IPS-18a (cell line): ENCODE data around the gene TMEM222.

Source experiments
- H3K27ac ChIP-seq: one replicate; pipeline ENCODE4 v1.5.1; 2013; ENCODE audit warnings: low read length
- H3K27me3 ChIP-seq: one replicate; pipeline ENCODE4 v1.6.1; 2013; ENCODE audit warnings: mild to moderate bottlenecking, low read length; ENCODE audit not compliant: control insufficient read depth, insufficient read depth
- H3K36me3 ChIP-seq: one replicate; pipeline ENCODE4 v1.6.1; 2013; ENCODE audit warnings: low read depth, low read length; ENCODE audit not compliant: control insufficient read depth
- H3K4me1 ChIP-seq: one replicate; pipeline ENCODE4 v1.6.1; 2013; ENCODE audit warnings: low read depth, low read length; ENCODE audit not compliant: control insufficient read depth
- H3K4me3 ChIP-seq: one replicate; pipeline ENCODE4 v1.5.1; 2013; ENCODE audit warnings: low read length
- H3K9ac ChIP-seq: one replicate; pipeline ENCODE4 v1.6.1; 2013; ENCODE audit warnings: mild to moderate bottlenecking, low read length, moderate library complexity
- H3K9me3 ChIP-seq: one replicate; pipeline ENCODE4 v1.6.1; 2013; ENCODE audit warnings: low read depth, low read length; ENCODE audit not compliant: control insufficient read depth

TMEM222 gene

GRCh38 chr1:27332536-27333281 is 10.7 kb downstream of the TMEM222 start:
- H3K27ac ChIP-seq, result no peak overlapping the region
- peaks cover 29% of the 10 kb centered on the region for H3K36me3 ChIP-seq
- H3K4me3 ChIP-seq, result no peak overlapping the region
- H3K4me1 ChIP-seq, result no peaks in the 10 kb centered on the region
- no peak overlapping the region for H3K9ac ChIP-seq
- H3K9me3 ChIP-seq, result no peaks in the 10 kb centered on the region
- no peaks in the 10 kb centered on the region for H3K27me3 ChIP-seq

- Histone ChIP-seq H3K4me3 (no peak overlapping the region), H3K27me3 (no peaks in the 10 kb centered on the region), H3K36me3 (peaks cover 29% of the 10 kb centered on the region), H3K4me1 (peaks cover 2% of the 10 kb centered on the region), H3K9ac (no peak overlapping the region), H3K9me3 (no peaks in the 10 kb centered on the region), H3K27ac (no peak overlapping the region)
These were observed 11.8 kb downstream of the TMEM222 start for GRCh38 chr1:27333717-27334279.

- no peak overlapping the region for H3K27ac ChIP-seq
- H3K36me3 ChIP-seq, result peaks cover 29% of the 10 kb centered on the region
- peaks cover 5% of the 10 kb centered on the region for H3K4me1 ChIP-seq
- no peak overlapping the region for H3K4me3 ChIP-seq
- H3K27me3 ChIP-seq, result no peaks in the 10 kb centered on the region
- H3K9me3 ChIP-seq, result no peaks in the 10 kb centered on the region
- H3K9ac ChIP-seq, result no peak overlapping the region
These were observed 13.8 kb downstream of the TMEM222 start for GRCh38 chr1:27335506-27336422.

DNA sequence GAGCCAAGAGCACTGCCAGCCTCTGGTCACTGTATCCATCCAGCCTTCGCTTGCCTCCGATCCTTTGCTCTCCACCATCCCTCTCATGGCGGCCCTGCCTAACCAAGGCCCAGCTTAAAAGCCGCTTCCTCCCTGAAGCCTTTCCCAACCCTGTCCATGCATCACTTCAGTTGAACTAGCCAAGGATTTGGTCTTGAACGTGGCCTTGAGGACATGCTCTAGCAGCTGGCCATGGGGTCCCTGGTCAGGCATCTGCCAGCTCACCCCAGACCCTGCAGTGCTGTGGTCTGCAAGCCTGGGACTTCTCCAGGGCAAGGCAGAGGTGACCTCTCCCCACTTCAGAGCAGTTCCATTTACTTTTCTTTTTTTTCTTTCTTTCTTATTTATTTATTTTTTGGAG is 14.8 kb downstream of the TMEM222 start:
- H3K27ac ChIP-seq, result no peak overlapping the region
- H3K36me3 ChIP-seq, result peaks cover 29% of the 10 kb centered on the region
- no peaks in the 10 kb centered on the region for H3K9me3 ChIP-seq
- H3K4me1 ChIP-seq, result peaks cover 9% of the 10 kb centered on the region
- H3K9ac ChIP-seq, result no peak overlapping the region
- H3K4me3 ChIP-seq, result no peak overlapping the region
- no peaks in the 10 kb centered on the region for H3K27me3 ChIP-seq

DNA sequence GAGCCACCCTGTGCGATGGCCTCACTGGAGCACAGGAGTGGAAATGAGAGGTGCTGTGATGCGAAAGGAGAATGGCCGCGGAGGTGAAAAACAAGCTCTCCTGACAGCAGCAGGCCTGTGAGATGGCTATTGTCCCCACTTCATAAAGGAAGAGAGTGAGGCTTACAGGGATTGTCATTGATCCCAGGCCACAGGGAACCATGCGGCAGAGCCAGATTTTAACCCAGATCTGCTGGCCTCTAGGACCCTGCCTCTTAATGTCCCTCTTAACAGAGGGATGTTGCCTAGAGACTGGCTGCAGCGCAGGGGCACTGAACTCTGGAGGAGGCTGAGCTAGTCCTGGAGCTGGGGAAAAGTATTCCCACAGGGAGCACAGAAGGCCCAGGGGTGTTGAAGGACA is 16.8 kb downstream of the TMEM222 start:
- H3K27ac ChIP-seq, result no peak overlapping the region
- peaks cover 17% of the 10 kb centered on the region for H3K36me3 ChIP-seq
- no peaks in the 10 kb centered on the region for H3K9me3 ChIP-seq
- no peaks in the 10 kb centered on the region for H3K27me3 ChIP-seq
- H3K9ac ChIP-seq, result no peak overlapping the region
- peaks cover 15% of the 10 kb centered on the region for H3K4me1 ChIP-seq
- H3K4me3 ChIP-seq, result no peak overlapping the region

- Histone ChIP-seq H3K4me3 (no peak overlapping the region), H3K27ac (no peak overlapping the region), H3K4me1 (peaks cover 15% of the 10 kb centered on the region), H3K36me3 (peaks cover 13% of the 10 kb centered on the region), H3K9ac (no peak overlapping the region), H3K27me3 (no peaks in the 10 kb centered on the region), H3K9me3 (no peaks in the 10 kb centered on the region)
These were observed 17.2 kb downstream of the TMEM222 start for GRCh38 chr1:27339213-27339612.

GRCh38 chr1:27341525-27342252 is 19.7 kb downstream of the TMEM222 start, which contains the start of gene SYTL1:
Gene SYTL1 (plus strand): TSS chr1:27342022. CDS start chr1:27345335, 3,313 bp downstream.
- Histone ChIP-seq H3K9ac (peak within 1 kb of the TSS; percentile 5), H3K4me1 (peaks cover 15% of the 10 kb centered on the region), H3K4me3 (peak within 1 kb of the TSS; percentile 42), H3K27ac (no peak within 1 kb of the TSS), H3K36me3 (no peaks in the 10 kb centered on the region), H3K9me3 (no peaks in the 10 kb centered on the region), H3K27me3 (no peaks in the 10 kb centered on the region)

GRCh38 chr1:27342391-27342777 is 20.4 kb downstream of the TMEM222 start:
- Histone ChIP-seq H3K9ac (peak overlapping the region; percentile 5), H3K4me3 (peak overlapping the region; percentile 42), H3K27ac (no peak overlapping the region)

GRCh38 chr1:27342778-27343638 is 21.0 kb downstream of the TMEM222 start:
- H3K4me3 ChIP-seq, result no peak overlapping the region
- H3K27me3 ChIP-seq, result no peaks in the 10 kb centered on the region
- H3K9me3 ChIP-seq, result no peaks in the 10 kb centered on the region
- H3K27ac ChIP-seq, result no peak overlapping the region
- no peaks in the 10 kb centered on the region for H3K36me3 ChIP-seq
- no peak overlapping the region for H3K9ac ChIP-seq
- peaks cover 15% of the 10 kb centered on the region for H3K4me1 ChIP-seq

More at GRCh38 chr1:27342391-27342777, 20.4 kb downstream of the TMEM222 start:
- Histone ChIP-seq H3K27me3 (no peaks in the 10 kb centered on the region), H3K9me3 (no peaks in the 10 kb centered on the region), H3K4me1 (peaks cover 15% of the 10 kb centered on the region), H3K36me3 (no peaks in the 10 kb centered on the region)

GRCh38 chr1:27343639-27344025 is 21.7 kb downstream of the TMEM222 start:
- Histone ChIP-seq H3K36me3 (no peaks in the 10 kb centered on the region), H3K4me3 (no peak overlapping the region), H3K9ac (no peak overlapping the region), H3K4me1 (peaks cover 14% of the 10 kb centered on the region), H3K9me3 (no peaks in the 10 kb centered on the region), H3K27me3 (no peaks in the 10 kb centered on the region), H3K27ac (no peak overlapping the region)
